HL-60/S4 (cell line): ENCODE measurements around the gene RS1.

Experiments
- in situ Hi-C: fragments of 300-500 bp; cut with MboI; formaldehyde crosslinking; loops from 2 replicates; pipeline ENCODE4 v1.14.3; 2022; ENCODE audit warnings: low sequenced_read_pairs

RS1 gene

DNA sequence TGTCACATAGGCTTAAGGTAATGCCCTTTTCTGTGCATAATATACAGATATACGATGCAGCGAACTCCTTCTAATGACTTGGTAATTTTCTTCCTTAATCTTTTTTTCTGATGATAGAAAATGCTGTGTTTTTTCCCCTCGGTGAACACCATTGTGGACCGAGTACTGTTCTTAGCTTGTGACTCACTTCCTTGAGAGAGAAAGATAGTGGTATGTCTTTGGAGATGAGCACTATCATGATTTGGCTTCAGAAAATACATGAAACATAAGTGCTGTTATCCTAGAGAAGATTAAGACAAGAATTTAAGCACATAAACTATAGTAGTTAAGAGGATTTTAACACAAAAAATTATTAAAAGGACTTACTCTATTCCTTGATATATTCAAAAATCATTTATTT lies 63.9 kb downstream of the RS1 start:
- in situ Hi-C loops: no loop called here

DNA sequence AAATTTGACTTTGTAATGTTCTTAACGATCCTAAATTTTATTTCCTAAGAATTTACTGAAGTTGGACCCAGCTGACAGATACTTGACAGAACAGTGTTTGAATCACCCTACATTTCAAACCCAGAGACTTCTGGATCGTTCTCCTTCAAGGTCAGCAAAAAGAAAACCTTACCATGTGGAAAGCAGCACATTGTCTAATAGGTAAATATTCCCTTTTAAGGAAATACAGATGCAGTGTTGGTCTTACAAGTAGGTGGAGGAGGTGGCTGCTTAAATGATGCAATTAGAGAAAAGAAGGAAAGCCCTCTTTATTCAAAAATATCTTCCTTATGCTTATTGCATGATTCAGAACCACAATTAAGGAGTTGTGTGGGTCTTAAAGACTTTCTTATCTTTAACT lies 73.5 kb downstream of the RS1 start:
- in situ Hi-C loops: no loop called here

DNA sequence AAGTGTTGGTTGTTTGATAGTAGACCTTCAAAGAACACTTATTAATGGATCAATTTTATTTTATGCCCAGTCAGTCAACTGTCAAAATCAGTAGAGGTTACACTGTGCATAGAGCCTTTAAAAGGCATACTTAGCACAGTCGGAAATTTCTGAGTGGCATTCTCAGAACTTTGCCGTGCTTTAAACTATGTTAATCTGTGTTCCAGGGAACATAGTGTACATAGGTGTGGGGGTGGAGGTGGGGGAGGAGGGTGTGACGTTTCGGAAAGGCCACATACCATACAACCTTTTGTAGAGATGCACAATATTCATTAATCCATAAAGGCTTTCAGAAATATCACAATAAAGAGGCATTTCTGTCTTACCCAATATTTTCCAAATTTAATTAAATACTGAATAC lies 75.8 kb downstream of the RS1 start:
- in situ Hi-C loops: no loop called here

DNA sequence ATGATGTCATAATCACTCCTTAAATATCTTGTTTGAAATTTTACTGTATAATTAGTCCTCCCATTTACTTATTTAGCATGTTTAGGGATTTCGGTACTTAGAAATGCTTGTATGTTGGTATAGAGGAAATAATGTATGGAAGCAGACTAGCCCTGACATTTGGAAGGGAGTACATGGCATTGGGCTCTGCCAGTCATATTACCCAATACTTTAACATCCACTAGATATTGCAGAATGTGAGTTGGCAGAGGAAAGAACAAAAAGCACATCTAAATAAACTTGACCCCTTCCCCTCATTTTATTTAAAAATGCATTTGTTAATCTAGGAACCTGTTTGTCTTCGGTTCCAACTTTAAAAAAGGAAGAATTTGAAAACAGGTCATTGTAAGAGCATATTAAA lies 77.8 kb downstream of the RS1 start:
- in situ Hi-C loops: no loop called here

DNA sequence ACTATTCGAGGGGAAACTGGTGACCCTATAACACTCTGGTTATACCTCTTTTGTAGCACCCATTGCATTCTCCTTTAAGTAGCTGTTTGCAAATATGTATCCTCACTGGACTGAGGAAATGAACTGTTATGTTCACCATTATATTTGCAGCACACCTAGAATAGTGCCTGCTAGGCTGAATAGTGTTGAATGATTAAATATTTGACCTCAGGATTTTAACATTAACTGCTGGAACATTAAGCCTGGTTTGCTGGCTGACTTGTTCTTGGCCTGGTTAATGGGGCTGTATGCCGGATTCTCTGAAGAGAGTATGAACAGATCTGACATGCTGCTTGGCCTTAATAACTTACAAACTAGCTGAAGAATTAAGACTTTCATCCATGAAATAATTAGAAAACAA lies 80.1 kb downstream of the RS1 start:
- in situ Hi-C loops: no loop called here
